Mononuclear cell (primary cell): ENCODE measurements around the gene PDPK1. TPM values are rescaled to one million over a fixed set of nuclear protein-coding genes. Genes with fewer than 3 reads are reported as not detected.
"Not testable (repeated sequence)": the region's sequence is repeated elsewhere in the genome, so short reads cannot be mapped to it uniquely, and the experiment has no call there.

Experiments used
- H3K27me3 ChIP-seq: 2 replicates; pipeline ENCODE4 v1.6.0; 2011; ENCODE audit warnings: low read length, control low read depth; ENCODE audit not compliant: insufficient read depth
- H3K4me1 ChIP-seq: 2 replicates; pipeline ENCODE4 v1.5.1; 2011; ENCODE audit warnings: mild to moderate bottlenecking, low read length, control low read depth; ENCODE audit not compliant: insufficient read depth
- H3K4me3 ChIP-seq: 2 replicates; pipeline ENCODE4 v1.5.1; 2011; ENCODE audit warnings: mild to moderate bottlenecking, low read length, moderate library complexity
- H3K9me3 ChIP-seq: 2 replicates; pipeline ENCODE4 v1.5.1; 2011; ENCODE audit warnings: low read depth, mild to moderate bottlenecking, control low read depth, low read length
- total RNA-seq: library from RNA; depleted of rRNA; stranded (reverse); fragments of >200 nt; gene quantifications from one replicate; pipeline ENCODE4 v1.2.3, GENCODE V29; 2012

PDPK1 gene
- total RNA-seq, 1 donor = 36.9 TPM

DNA sequence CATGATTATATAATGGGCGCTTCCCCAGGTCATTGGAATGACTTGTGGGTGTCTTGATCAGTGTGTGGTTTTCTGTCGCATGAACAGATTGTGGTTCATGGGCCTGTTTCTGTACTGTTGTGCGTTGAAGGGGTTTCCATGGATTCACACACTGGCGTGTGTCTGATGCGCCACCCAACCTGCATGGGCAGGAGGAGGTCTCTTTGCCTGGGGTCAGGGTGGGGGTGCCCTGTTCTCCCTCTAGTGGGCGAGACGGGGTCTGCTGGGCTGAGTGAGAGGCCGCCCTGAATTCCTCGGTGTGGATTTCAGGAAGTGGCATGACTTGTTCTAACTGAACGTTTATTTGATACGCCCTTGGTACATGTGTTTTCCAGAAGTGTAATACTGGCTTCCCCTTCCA is 42.3 kb downstream of the PDPK1 start:
- not testable (repeated sequence) for H3K4me1 ChIP-seq, H3K9me3 ChIP-seq

DNA sequence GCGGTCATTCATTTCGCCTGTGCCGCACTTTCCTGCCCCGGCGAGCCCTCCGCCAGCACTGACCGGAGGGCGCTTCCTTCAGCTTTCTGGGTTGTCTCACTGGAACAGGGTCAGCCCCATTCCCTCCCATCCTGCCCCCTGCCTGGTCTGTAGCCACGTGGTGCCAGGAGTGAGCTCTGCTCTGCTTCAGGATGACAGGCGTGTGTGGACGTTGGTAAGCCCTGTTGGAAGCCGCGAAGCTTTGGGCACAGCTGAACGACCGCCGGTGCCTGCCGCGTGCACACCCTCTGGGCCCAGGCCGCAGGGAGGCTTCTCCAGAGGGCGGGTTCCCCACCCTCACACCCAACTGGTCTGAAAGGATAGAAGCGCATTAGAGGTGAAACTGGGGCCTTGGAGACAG is 43.0 kb downstream of the PDPK1 start:
- H3K9me3 ChIP-seq, H3K4me3 ChIP-seq, H3K4me1 ChIP-seq, H3K27me3 ChIP-seq: not testable (repeated sequence)

More for the DNA sequence above, 42.3 kb downstream of the PDPK1 start:
- not testable (repeated sequence) for H3K4me3 ChIP-seq, H3K27me3 ChIP-seq

GRCh38 chr16:2584729-2585650 is 47.2 kb downstream of the PDPK1 start:
- Histone ChIP-seq H3K4me1 (no peaks in the 10 kb centered on the region), H3K27me3 (no peaks in the 10 kb centered on the region), H3K4me3 (no peak overlapping the region), H3K9me3 (no peaks in the 10 kb centered on the region)

DNA sequence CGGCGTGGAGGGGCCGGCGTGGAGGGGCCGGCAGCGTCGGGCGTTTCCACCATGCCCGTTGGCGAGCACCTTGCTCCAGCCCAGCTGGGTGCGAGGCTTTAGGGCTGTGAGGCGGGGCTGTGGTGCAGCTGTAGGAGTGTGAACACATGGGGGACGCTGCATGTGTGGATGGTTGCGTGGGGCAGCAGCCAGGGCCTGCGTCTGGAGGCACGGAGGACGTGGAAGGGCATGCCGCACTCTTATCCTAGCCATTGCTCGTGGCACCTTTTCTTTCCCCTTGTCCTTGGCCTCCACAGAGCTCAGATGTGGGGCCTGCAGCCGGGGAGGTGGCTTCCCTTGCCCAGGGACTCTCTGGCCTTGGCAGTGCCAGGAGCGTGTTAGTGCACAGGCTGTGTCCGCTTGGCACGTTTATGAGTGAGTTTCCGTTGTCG is 47.8 kb downstream of the PDPK1 start:
- no peaks in the 10 kb centered on the region for H3K27me3 ChIP-seq
- H3K4me1 ChIP-seq = no peaks in the 10 kb centered on the region
- no peak overlapping the region for H3K4me3 ChIP-seq
- H3K9me3 ChIP-seq = no peaks in the 10 kb centered on the region

DNA sequence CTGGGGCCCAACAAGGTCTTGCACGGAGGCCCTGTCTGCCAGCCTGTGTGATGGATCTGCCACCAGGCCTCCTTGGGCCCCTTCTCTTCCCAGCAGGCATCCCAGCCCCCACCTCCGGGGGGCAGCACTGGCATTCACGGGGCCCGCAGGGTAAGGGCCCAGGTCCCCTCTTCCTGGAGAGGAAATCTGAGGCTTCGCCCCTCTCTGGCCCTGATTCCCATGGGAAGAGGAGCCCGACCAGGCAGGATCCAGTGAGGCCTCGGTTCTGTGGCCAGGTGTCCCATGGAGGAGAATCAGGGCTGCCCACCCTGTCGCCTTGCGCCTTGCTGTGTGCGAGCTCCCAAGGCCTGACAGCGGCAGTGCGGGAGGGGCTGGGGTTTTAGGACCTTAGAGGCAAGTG is 48.4 kb downstream of the PDPK1 start:
- Histone ChIP-seq H3K9me3 (no peaks in the 10 kb centered on the region), H3K4me1 (no peaks in the 10 kb centered on the region), H3K4me3 (no peak overlapping the region), H3K27me3 (no peaks in the 10 kb centered on the region)

DNA sequence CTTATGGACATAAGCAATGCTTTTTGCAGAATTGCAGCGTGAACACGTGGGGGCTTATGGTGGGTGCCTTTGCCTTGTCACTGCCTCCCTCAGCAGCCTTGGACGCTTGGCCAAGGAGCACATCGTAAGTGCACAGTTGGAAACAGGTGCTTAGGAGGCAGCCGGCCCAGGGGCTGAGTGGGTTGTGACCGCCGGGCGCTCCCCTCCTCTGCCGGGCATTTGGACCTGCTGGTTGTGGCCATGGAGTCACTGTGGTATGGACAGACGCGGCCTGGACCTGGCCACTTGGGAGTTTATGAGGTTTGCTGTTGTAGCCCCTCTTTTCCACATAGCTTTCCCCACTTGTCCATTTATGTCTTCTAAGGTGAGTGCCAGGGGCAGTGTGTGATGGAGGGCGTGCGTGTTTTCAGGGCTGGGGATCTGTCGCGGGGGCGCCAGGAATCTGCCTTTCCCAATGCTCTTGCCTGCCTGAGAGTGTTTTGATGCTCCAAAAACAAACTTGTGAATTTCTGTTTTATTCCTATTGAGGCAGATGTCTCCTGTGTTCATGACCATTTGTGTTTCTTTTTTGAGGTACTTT is 49.2 kb downstream of the PDPK1 start:
- Histone ChIP-seq H3K9me3 (no peaks in the 10 kb centered on the region), H3K4me3 (no peak overlapping the region), H3K27me3 (no peaks in the 10 kb centered on the region)

DNA sequence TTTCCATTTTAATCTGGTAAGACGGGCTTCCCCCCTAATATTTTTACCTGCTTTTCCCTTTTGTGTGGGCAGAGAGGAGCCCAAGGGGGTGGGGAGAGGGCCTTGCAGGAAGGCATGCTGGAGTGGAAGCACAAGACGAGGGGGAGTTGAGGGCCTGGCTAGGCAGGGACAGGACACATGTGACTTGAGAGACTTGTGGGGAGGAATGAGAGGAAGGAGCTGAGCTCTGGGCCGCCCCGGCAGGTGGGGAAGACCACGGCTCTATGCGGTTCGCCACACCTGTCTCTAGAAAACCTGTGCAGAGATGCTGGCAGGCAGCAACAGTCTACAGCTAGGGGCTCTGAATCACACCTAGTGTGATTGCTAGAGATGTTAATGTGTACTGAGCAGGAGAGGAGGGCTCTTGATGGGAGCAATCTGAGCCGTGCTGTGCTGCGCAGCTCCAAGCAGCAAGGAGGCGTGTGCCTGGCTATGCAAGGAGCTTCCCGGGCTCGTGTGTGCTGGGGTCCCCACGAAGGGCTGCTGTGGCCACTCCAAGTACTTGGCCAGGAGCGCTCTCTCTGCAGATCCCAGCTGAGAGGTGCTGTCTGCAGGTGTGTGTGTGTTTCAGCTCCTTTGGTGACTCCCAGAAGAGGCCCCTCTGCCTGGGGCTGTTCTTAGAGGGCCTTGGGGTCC is 50.2 kb downstream of the PDPK1 start:
- H3K27me3 ChIP-seq = no peaks in the 10 kb centered on the region
- no peaks in the 10 kb centered on the region for H3K9me3 ChIP-seq
- no peak overlapping the region for H3K4me3 ChIP-seq
- H3K4me1 ChIP-seq = peaks cover 4% of the 10 kb centered on the region

More for the DNA sequence above, 49.2 kb downstream of the PDPK1 start:
- H3K4me1 ChIP-seq = no peaks in the 10 kb centered on the region

- H3K4me1 ChIP-seq = peaks cover 10% of the 10 kb centered on the region
- no peak overlapping the region for H3K4me3 ChIP-seq
- H3K27me3 ChIP-seq = no peaks in the 10 kb centered on the region
- H3K9me3 ChIP-seq = no peaks in the 10 kb centered on the region
These were observed 53.8 kb downstream of the PDPK1 start for GRCh38 chr16:2591476-2592240.

DNA sequence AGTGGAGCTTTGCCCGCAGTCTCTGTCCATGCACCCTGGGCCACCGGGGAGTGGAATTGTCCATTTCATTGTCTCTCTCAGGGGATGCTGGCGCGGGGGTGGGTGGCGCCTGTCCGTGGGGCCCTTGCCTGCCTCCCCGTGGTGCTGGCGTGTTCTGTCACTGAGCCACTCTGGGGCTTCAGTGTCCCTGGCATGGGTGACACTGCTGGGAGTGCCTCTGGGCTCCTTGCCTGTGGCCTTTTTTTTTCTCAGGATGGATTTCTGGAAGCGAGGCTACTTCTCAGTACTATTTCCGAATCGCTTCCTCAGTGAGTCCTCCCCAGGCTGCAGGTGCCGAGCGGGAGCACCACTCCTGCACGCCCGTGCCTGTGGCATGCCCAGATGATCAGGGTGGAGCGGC is 55.0 kb downstream of the PDPK1 start:
- Histone ChIP-seq H3K9me3 (no peaks in the 10 kb centered on the region), H3K4me1 (peaks cover 10% of the 10 kb centered on the region), H3K4me3 (no peak overlapping the region), H3K27me3 (no peaks in the 10 kb centered on the region)

- H3K27me3 ChIP-seq = no peaks in the 10 kb centered on the region
- no peak overlapping the region for H3K4me3 ChIP-seq
- H3K9me3 ChIP-seq = no peaks in the 10 kb centered on the region
- peaks cover 10% of the 10 kb centered on the region for H3K4me1 ChIP-seq
These were observed 57.8 kb downstream of the PDPK1 start for GRCh38 chr16:2595393-2596205.

GRCh38 chr16:2596747-2597559 is 59.1 kb downstream of the PDPK1 start:
- Histone ChIP-seq H3K27me3 (no peaks in the 10 kb centered on the region), H3K4me3 (no peak overlapping the region), H3K4me1 (peaks cover 10% of the 10 kb centered on the region), H3K9me3 (no peaks in the 10 kb centered on the region)

DNA sequence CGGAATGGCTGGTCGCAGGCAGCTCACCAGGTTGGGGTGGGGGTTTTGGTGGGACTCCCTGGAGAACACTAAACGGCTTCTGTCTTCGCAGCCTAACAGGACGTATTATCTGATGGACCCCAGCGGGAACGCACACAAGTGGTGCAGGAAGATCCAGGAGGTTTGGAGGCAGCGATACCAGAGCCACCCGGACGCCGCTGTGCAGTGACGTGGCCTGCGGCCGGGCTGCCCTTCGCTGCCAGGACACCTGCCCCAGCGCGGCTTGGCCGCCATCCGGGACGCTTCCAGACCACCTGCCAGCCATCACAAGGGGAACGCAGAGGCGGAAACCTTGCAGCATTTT is 59.7 kb downstream of the PDPK1 start:
- Histone ChIP-seq H3K4me3 (no peak overlapping the region), H3K9me3 (no peaks in the 10 kb centered on the region), H3K27me3 (no peaks in the 10 kb centered on the region), H3K4me1 (peaks cover 10% of the 10 kb centered on the region)

GRCh38 chr16:2598133-2598641 is 60.4 kb downstream of the PDPK1 start:
- no peak overlapping the region for H3K4me3 ChIP-seq
- H3K9me3 ChIP-seq = no peaks in the 10 kb centered on the region
- peaks cover 4% of the 10 kb centered on the region for H3K4me1 ChIP-seq
- no peaks in the 10 kb centered on the region for H3K27me3 ChIP-seq
